Testis (tissue), 3 donors: ENCODE measurements around the gene RCAN3. TPM values are rescaled to one million over a fixed set of nuclear protein-coding genes. Genes with fewer than 3 reads are reported as not detected.
"Not testable (repeated sequence)": the region's sequence is repeated elsewhere in the genome, so short reads cannot be mapped to it uniquely, and the experiment has no call there.

Source experiments
- DNase-seq: peaks from one replicate; pipeline ENCODE4 v3.0.0-alpha.2; 2019
- H3K27ac ChIP-seq, 2 donors: fragments of 200-600 bp; sonication (generic); one replicate each; pipeline ENCODE4 v1.5.1; 2019
- H3K27me3 ChIP-seq: fragments of 200-600 bp; sonication (generic); one replicate; pipeline ENCODE4 v1.5.1; 2019
- H3K36me3 ChIP-seq: fragments of 200-600 bp; sonication (generic); one replicate; pipeline ENCODE4 v1.5.1; 2017; ENCODE audit warnings: low read depth; ENCODE audit errors: missing control alignments
- H3K4me1 ChIP-seq: fragments of 200-600 bp; sonication (generic); one replicate; pipeline ENCODE4 v1.5.1; 2019
- H3K4me3 ChIP-seq, 2 donors: fragments of 200-600 bp; sonication (generic); one replicate each; pipeline ENCODE4 v1.5.1; 2017 to 2019
- H3K9me3 ChIP-seq: fragments of 200-600 bp; sonication (generic); one replicate; pipeline ENCODE4 v1.5.1; 2017
- POLR2A ChIP-seq: fragments of 450-650 bp; IDR thresholded peaks from one replicate; pipeline ENCODE4 v1.6.1; 2017; ENCODE audit warnings: antibody characterized with exemption, mild to moderate bottlenecking, moderate library complexity
- WGBS, 2 donors: methylation state at CpG; one replicate each; pipeline ENCODE4 v1.1.5; 2018; 5-methylcytosine and 5-hydroxymethylcytosine counted together
- intact Hi-C: fragments of 100-400 bp; cut with DNase I; formaldehyde crosslinking; loops from one replicate; pipeline ENCODE4 v1.15.1; 2023; ENCODE audit warnings: low total_unique reads
- polyA plus RNA-seq: library from polyadenylated mRNA; stranded (reverse); fragments of 350-450 nt; fragmentation: Illumina TruSeq; extraction: RNeasy Lipid Tissue Mini Kit (QIAGEN cat#74804); gene quantifications from one replicate; pipeline ENCODE4 v1.2.3, GENCODE V29; 2014; ENCODE audit warnings: low read depth, low replicate concordance; ENCODE audit not compliant: insufficient read depth
- total RNA-seq, 2 donors: library from RNA; depleted of rRNA; stranded (reverse); fragments of >200 nt; gene quantifications; one replicate each; pipeline ENCODE4 v1.2.3, GENCODE V29; 2016
- TF ChIP-seq, protein P1 (sequence below), 3 experiments: fragments of 450-650 bp in 2 of 3; fragments of 200-600 bp in 1 of 3; sonication (generic) in 1 of 3; IDR thresholded peaks; one replicate each; pipeline ENCODE4 v1.5.1; 2016 to 2019; ENCODE audit warnings: antibody characterized with exemption in 3 of 3, mild to moderate bottlenecking in 2 of 3, moderate library complexity in 1 of 3

RCAN3 gene
- total and polyA plus RNA-seq, 3 donors from 2014 or later: 4.2 to 8.0 (median 7.9) TPM

DNA sequence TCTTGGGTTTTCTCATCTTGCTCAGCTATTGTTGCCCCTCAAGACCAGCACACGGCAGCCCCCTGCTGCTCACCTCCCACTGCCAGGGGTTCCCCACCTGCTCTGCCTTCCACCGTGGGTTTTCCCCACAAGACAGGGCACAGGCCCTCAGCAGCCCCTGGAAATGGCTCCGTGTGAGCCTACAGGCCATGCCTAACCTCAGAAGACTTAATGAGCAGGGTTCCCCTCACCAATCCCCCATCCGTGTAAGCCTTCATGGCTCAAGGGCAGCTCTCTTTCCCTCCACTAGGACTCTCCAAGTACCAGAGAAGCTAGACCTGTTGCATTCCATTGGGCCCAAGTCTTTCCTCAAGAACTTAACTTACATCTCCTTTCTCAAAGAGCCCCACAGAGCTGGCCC, 18.4 kb upstream of the RCAN3 start:
- intact Hi-C loops: no loop called here
- H3K4me1 ChIP-seq: no peaks in the 10 kb centered on the region
- no peaks in the 10 kb centered on the region for H3K36me3 ChIP-seq
- no peaks in the 10 kb centered on the region for H3K9me3 ChIP-seq
- 69 to 81% methylated on average over 4 of the region's 4 CpGs for WGBS, 2 donors
- H3K4me3 ChIP-seq: no peak overlapping the region
- no peak for TF ChIP-seq POLR2A
- TF ChIP-seq, protein P1, sequence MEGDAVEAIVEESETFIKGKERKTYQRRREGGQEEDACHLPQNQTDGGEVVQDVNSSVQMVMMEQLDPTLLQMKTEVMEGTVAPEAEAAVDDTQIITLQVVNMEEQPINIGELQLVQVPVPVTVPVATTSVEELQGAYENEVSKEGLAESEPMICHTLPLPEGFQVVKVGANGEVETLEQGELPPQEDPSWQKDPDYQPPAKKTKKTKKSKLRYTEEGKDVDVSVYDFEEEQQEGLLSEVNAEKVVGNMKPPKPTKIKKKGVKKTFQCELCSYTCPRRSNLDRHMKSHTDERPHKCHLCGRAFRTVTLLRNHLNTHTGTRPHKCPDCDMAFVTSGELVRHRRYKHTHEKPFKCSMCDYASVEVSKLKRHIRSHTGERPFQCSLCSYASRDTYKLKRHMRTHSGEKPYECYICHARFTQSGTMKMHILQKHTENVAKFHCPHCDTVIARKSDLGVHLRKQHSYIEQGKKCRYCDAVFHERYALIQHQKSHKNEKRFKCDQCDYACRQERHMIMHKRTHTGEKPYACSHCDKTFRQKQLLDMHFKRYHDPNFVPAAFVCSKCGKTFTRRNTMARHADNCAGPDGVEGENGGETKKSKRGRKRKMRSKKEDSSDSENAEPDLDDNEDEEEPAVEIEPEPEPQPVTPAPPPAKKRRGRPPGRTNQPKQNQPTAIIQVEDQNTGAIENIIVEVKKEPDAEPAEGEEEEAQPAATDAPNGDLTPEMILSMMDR (IDR thresholded peaks at IDR 0.05): no peak
- H3K27ac ChIP-seq: no peak overlapping the region
- H3K27me3 ChIP-seq: no peaks in the 10 kb centered on the region
- DNase-seq: no peak

DNA sequence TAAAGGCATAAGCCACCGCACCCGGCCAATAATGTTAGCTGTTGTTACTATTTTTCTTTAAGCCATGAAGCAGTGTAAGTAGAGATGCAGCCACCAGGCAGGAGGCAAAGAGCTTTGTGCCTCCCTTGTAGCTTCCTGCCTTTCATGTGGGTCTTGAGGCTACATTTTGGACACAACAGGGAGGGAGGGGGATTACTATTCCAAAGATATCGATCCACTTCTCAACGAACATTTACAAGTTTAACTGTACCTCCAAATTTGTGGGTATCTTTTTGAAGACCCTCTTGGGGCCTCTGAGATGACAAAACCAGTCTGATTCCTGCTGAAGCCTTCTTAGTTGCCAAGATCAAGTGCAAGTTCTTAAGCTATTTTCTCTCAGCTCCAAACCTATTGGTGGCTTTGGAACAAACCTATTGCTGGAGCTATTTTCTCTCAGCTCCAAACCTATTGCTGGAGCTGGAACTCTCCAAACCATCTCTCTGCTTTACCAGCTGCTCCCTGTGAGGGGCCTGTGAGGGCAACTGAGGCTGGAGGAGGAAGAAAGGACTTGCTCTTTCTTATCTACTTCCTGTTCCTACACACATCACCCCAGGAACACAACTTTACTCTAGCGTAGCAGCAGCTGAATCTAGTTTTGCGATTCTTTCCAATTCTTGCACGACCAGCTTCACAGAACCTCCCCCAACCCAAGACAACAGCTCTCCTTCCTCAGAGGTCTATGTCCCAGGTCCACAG, 16.1 kb upstream of the RCAN3 start:
- Histone ChIP-seq H3K27ac (no peak overlapping the region), H3K9me3 (no peaks in the 10 kb centered on the region), H3K27me3 (no peaks in the 10 kb centered on the region), H3K4me1 (no peaks in the 10 kb centered on the region), H3K36me3 (no peaks in the 10 kb centered on the region), H3K4me3 (no peak overlapping the region)
- 80 to 81% methylated on average over 7 of the region's 7 CpGs for WGBS, 2 donors
- TF ChIP-seq POLR2A: no peak
- TF ChIP-seq, protein P1 (IDR thresholded peaks at IDR 0.05): no peak
- DNase-seq: no peak
- intact Hi-C loops: no loop called here

GRCh38 chr1:24487455-24487854, 15.2 kb upstream of the RCAN3 start:
- Histone ChIP-seq H3K9me3 (no peaks in the 10 kb centered on the region), H3K36me3 (no peaks in the 10 kb centered on the region), H3K4me3 (no peak overlapping the region), H3K4me1 (no peaks in the 10 kb centered on the region), H3K27ac (no peak overlapping the region), H3K27me3 (no peaks in the 10 kb centered on the region)
- no peak for DNase-seq
- TF ChIP-seq, protein P1 (IDR thresholded peaks at IDR 0.05): no peak
- no peak for TF ChIP-seq POLR2A
- intact Hi-C loops: no loop called here
- 87 to 90% methylated on average over 9 of the region's 9 CpGs for WGBS, 2 donors

DNA sequence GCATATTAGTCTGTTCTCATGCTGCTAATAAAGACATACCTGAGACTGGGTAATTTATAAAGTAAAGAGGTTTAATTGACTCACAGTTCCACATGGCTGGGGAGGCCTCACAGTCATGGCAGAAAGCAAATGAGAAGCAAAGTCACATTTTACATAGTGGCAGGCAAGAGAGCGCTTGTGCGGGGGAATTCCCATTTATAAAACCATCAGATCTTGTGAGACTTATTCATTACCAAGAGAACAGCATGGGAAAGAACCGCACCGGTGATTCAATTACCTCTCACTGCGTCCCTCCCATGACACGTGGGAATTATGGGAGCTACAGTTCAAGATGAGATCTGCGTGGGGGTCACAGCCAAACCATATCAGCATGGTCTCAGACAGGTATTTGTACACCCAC, 14.5 kb upstream of the RCAN3 start:
- H3K36me3 ChIP-seq, H3K9me3 ChIP-seq, intact Hi-C loops, H3K4me1 ChIP-seq, H3K27me3 ChIP-seq, DNase-seq, H3K4me3 ChIP-seq, H3K27ac ChIP-seq: not testable (repeated sequence)
- 88 to 93% methylated on average over 7 of the region's 7 CpGs for WGBS, 2 donors

GRCh38 chr1:24489674-24490073, 13.0 kb upstream of the RCAN3 start:
- Histone ChIP-seq H3K4me3 (peak overlapping the region in 1 of 2 donors; percentile 34), H3K9me3 (no peaks in the 10 kb centered on the region), H3K4me1 (no peaks in the 10 kb centered on the region), H3K27me3 (no peaks in the 10 kb centered on the region), H3K36me3 (no peaks in the 10 kb centered on the region), H3K27ac (no peak overlapping the region)
- whole genome bisulfite sequencing, 2 donors: 71 to 77% methylated on average over 6 to 13 of the region's 13 CpGs
- intact Hi-C loops: no loop called here
- no peak for DNase-seq
- no peak for TF ChIP-seq POLR2A
- TF ChIP-seq, protein P1 (IDR thresholded peaks at IDR 0.05): no peak
